ENCODE results near the gene HDAC4.

Gene HDAC4

DNA sequence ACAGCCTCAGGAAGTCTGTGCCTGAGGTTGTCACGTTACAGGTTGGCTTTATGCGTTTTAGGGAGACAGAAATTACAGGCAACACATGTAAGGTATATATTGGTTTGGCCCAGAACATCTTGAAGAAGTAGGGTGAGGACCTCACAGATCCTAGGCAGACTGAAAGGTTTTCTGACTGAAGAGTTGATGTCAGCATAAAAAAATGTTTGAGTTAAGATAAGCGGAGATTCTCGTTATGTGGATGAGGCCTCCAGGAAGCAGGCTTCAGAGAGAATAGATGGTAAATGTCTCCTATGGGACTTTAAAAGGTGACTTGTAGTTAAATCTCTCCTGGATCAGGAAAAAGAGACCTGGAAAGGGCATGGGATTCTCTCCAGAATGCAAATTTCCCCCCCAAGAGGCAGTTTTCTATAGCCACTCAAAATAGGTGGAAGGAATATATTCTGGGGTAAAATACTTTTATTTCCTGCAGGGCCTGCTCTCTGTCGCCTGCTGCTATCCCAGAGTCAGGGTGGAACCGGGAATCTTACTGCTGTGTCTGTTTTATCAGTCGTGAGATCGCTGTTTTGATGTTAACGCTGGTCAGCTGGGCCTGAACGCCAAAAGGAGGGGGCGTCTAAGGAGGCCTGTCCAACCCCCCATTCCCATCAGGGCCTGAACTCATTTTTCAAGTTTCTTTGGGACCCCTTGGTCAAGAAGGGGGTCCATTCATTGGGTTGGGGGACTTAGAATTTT, 171.1 kb downstream of the HDAC4 start:
- TF ChIP-seq, protein P1, sequence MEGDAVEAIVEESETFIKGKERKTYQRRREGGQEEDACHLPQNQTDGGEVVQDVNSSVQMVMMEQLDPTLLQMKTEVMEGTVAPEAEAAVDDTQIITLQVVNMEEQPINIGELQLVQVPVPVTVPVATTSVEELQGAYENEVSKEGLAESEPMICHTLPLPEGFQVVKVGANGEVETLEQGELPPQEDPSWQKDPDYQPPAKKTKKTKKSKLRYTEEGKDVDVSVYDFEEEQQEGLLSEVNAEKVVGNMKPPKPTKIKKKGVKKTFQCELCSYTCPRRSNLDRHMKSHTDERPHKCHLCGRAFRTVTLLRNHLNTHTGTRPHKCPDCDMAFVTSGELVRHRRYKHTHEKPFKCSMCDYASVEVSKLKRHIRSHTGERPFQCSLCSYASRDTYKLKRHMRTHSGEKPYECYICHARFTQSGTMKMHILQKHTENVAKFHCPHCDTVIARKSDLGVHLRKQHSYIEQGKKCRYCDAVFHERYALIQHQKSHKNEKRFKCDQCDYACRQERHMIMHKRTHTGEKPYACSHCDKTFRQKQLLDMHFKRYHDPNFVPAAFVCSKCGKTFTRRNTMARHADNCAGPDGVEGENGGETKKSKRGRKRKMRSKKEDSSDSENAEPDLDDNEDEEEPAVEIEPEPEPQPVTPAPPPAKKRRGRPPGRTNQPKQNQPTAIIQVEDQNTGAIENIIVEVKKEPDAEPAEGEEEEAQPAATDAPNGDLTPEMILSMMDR (IDR thresholded peaks at IDR 0.05; ENCODE audit: insufficient read depth, low read depth, low read length, missing control alignments), result no peak
- DNase-seq (ENCODE audit: low read depth), result no peak
- H3K4me3 ChIP-seq (ENCODE audit: low read depth, low read length), result no peak overlapping the region

DNA sequence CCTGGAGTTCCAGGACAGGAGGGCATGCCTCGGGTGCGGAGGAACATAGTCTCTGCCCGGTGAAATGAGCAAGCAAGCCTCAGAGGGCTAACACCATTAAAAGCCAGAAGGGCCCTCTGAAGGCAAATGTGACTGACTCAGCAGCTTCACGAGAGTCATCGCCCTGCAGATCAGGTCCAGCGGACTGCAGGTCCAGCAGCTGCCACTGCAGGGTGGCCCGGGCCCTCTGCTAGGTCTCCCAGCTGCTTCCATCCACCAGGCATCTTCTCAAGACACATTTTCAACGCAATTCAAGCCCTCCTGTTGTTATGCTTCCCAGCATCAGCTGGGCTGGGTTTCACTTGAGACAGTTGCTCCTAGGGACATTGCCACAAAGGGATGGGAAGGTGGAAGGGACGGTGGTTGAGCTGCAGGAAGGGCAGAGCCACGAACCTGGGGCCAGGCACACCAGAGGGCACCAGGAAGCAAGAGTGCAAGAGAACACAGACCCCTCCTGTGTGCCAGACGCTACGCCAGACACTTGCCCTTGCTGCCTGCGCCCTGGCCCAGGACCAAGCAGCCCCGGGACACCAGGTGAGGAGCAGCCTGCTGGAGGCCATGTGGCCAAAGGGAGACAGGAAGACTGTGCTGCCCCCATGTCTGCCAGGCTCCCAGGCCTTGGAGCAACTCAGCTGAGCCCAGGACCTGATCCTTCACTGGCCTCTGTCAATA, 173.0 kb downstream of the HDAC4 start:
- TF ChIP-seq, protein P1 (IDR thresholded peaks at IDR 0.05; ENCODE audit: insufficient read depth, low read depth, low read length, missing control alignments), result no peak
- DNase-seq (ENCODE audit: low read depth), result no peak
- no peak overlapping the region for H3K4me3 ChIP-seq (ENCODE audit: low read depth, low read length)

DNA sequence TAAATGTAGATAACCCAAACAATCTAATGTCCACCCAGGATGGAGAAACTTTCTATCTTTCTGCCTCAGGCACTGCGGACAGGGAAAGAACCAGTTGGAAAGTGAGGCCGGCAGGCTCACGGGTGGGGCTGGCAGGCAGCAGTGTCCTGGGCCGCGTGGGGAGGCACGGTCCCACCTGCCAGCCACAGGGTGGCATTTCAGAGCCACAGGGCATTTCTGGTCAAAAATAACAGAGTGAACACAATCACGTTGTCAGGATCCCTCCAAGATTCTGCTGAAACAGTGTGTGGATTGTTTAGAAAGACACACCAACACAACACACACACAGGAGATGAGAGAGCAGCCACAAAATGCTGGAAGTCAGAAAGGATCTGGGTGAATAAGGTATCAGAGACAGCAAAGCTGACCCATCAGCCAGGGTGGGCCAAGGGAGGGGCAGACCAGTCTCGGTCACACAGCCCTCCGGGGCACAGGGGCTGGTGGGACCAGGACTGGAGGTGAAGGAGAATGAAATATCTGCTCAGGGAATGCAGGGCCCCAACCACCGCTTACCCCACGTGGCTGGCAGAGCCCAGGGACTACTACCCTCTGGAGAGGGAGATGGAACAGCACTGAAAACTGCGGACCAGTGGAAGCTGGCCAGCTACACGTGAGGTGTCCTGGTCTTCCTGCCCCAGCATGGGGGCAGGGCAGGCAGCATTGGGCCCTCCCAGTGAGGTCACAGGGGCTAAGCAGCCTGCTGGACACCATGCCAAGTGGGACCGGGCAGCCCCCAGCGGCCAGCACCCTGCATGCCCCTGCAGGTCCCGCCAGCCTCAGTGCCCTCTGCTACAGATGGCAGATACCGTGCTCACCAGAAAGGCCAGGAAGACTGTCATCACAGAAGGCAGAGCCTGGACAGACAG, 173.9 kb downstream of the HDAC4 start:
- TF ChIP-seq, protein P1 (IDR thresholded peaks at IDR 0.05; ENCODE audit: insufficient read depth, low read depth, low read length, missing control alignments), result no peak
- no peak overlapping the region for H3K4me3 ChIP-seq (ENCODE audit: low read depth, low read length)
- no peak for DNase-seq (ENCODE audit: low read depth)

DNA sequence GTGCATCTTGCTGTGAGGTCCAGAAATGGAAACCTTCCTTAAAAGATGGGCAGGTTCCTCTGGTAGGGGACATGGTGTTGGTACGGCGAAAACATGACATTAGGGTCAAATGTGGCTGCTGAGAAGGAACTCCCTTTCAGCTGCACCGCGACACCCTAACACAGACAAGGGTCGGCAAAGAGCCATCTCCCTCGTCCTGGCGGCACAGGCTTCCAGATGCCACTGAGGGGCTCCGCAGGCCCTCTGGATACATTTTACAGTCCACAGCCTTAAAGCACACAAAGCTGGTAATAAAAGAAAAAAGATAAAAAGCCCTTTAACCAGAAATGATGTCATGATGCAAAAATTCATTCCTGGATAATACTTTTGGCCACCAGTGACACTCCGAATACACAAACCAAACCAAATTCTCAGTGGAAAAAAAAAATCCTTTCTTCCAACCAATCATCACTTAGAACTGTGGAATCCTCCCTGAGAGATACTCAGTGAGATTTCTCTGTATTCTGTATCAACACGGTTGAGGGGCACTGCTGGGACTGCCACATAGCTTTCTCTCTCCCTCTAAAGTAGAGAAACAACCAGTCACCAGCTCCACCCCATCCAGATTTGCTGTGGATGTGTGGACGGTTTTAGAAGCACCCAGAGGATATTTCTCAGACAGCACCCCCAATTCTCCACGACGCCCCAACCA, 174.8 kb downstream of the HDAC4 start:
- TF ChIP-seq, protein P1 (IDR thresholded peaks at IDR 0.05; ENCODE audit: insufficient read depth, low read depth, low read length, missing control alignments), result no peak
- no peak overlapping the region for H3K4me3 ChIP-seq (ENCODE audit: low read depth, low read length)
- DNase-seq (ENCODE audit: low read depth), result no peak

DNA sequence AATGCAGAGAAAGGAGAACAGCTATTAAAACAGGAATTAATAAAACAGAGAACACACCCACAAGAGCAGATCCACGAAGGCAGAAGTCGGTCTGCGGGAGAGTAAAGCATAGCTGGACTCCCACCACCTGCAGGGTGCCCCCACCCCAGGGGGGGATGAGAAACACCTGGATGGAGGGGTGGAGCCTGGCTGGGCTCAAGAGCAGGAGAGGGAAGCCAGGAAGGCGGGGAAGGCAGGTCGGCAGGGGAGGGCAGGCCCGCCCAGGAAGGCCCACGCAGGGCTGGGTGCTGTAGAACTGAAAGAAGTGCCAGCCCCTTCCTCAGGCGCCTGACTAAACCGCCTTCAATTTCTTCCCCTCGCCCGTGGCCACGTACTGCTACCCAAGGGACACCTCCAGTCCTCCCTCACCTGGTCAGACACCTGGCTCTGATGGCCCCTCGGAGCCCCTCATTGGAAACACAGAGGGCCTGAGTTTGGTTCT, 175.4 kb downstream of the HDAC4 start:
- TF ChIP-seq, protein P1 (IDR thresholded peaks at IDR 0.05; ENCODE audit: insufficient read depth, low read depth, low read length, missing control alignments), result no peak
- no peak for DNase-seq (ENCODE audit: low read depth)
- H3K4me3 ChIP-seq (ENCODE audit: low read depth, low read length), result no peak overlapping the region

DNA sequence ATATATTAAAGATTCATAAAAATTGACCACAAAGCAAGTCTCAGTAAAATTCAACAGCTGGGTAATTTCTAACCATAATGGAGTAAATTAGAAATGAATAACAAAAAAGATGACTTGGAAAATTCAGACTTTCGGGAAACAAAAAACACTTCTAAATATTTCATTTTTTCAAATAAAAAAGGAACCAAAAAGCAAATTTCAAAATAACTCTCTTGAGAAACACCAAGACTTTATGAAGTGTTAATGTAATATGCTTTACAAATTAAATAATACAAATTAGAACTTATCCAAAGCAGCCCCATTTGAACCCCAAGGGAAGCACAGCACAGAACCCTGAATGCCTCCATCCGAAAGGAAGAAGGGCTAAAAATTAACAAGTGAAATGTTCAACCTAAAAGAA, 175.9 kb downstream of the HDAC4 start:
- DNase-seq (ENCODE audit: low read depth), result no peak
- no peak overlapping the region for H3K4me3 ChIP-seq (ENCODE audit: low read depth, low read length)
- TF ChIP-seq, protein P1 (IDR thresholded peaks at IDR 0.05; ENCODE audit: insufficient read depth, low read depth, low read length, missing control alignments), result no peak

Measured in GM12865 (cell line).